Measurements from ENCODE around the gene LCN2. TPM values are rescaled to one million over a fixed set of nuclear protein-coding genes. Genes with fewer than 3 reads are reported as not detected.

LCN2 gene
- total RNA-seq, 1 donor from 2014 or later, result 45.7 TPM

DNA sequence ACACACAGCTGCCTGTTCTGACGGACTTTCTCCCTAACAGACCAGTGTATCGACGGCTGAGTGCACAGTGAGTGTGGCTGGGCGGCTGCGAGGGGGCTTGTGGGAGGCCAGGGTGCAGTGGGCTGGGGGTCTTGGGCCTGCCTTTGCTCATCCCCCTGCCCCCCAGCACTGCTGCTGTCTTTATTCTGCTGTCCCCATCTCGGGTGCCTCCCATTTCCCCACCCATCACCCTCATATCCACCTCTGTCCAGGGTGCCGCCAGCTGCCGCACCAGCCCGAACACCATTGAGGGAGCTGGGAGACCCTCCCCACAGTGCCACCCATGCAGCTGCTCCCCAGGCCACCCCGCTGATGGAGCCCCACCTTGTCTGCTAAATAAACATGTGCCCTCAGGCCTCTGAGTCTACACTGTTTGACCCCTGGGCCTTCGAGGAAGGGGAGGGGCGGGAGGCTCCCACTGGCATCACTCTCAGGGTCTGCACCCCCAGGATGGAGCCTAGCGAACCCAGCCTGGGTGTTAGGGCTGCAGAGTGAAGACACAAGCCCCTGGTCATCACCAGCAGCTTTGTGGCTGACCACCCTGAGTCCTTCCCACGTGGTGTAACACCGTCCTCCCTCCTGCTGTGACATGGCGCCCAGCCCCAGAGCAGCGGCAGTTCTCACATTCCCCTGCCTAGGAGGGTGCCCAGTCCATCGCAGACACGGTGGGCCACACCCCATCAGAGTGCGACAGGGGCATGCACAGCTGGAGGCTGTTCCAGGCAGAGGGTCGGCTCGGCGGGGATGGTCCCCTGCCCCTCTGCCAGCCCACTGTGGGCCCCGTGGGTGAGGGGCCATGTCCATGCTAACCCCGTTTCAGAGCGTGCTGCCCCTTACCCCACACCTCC is 4.0 kb downstream of the LCN2 start:
- TF ChIP-seq, protein P1, sequence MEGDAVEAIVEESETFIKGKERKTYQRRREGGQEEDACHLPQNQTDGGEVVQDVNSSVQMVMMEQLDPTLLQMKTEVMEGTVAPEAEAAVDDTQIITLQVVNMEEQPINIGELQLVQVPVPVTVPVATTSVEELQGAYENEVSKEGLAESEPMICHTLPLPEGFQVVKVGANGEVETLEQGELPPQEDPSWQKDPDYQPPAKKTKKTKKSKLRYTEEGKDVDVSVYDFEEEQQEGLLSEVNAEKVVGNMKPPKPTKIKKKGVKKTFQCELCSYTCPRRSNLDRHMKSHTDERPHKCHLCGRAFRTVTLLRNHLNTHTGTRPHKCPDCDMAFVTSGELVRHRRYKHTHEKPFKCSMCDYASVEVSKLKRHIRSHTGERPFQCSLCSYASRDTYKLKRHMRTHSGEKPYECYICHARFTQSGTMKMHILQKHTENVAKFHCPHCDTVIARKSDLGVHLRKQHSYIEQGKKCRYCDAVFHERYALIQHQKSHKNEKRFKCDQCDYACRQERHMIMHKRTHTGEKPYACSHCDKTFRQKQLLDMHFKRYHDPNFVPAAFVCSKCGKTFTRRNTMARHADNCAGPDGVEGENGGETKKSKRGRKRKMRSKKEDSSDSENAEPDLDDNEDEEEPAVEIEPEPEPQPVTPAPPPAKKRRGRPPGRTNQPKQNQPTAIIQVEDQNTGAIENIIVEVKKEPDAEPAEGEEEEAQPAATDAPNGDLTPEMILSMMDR (conservative IDR thresholded peaks at IDR 0.05; ENCODE audit: low read depth, low read length), result no peak
- no peak for DNase-seq (ENCODE audit: low read depth)

DNA sequence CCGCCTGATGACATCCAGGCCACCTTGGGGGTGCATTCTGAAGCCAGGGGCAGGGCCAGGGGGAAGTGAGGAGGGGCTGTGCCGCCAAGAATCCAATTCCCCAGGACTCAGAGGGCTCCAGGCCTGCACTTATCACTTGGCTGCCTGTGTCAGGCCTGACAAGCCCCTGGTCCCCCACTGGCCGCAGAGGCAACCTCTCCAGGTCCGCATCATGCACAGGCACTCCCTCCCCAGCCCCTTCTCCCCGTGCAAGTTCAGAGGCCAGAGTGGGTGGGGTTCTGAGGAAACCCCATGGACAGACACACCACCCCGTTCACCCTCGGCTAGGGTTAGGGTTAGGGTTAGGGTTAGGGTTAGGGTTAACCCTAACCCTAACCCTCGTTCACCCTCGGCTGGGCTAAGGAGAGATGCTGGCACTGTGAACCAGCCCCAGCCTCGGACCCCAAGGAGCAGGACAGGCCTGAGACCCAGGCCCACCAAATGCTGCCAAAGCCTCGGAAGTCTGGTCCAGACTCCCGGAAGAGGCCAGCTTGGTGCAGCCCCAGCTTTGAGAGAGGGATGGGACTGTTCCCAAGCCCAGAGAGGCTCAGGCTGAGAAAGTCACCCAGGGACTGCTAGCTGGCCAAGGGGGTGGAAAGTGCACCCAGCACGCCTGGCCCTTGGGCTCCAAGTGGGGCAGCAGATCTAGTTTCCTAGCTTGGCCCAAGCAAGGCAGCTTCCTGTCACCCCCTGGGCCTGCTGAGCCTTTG is 4.9 kb downstream of the LCN2 start:
- DNase-seq (ENCODE audit: low read depth), result no peak
- no peak overlapping the region for H3K4me3 ChIP-seq (ENCODE audit: low read depth, low read length)
- TF ChIP-seq, protein P1 (conservative IDR thresholded peaks at IDR 0.05; ENCODE audit: low read depth, low read length), result no peak

More for the DNA sequence above, 4.0 kb downstream of the LCN2 start:
- no peak overlapping the region for H3K4me3 ChIP-seq (ENCODE audit: low read depth, low read length)

DNA sequence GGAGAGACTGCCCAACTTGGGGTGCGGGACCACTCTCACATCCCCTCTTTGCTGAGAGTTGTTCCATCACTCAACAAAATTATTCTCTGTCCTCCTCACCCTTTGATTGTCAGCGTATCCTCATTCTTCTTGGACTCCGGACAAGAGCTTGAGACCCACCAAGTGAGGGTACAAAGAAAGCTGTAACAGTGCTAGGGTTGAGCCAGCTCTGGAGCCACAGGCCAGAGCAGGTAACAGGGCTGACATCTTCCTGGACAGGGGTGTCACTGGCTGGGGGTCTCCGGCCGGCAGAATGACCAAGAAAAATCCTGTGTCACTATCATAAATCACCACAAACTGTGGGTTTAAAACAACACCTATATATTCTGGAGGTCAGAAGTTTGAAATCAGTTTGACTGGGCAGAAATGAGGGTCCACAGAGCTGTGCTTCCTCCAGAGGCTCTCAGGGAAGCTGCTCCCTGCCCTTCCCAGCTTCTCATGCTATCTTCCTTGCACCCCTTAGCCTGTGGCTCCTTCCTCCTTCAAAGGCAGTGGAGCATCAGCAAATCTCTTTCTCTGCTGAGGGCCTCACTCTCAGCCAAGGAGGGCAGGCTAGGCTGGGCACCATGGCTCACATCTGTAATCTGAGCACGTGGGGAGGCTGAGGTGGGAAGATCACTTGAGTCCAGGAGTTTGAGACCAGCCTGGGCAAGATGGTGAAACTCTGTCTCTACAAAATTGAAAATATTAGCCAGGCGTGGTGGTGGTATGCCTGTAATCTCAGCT is 6.7 kb downstream of the LCN2 start:
- H3K4me3 ChIP-seq (ENCODE audit: low read depth, low read length), result no peak overlapping the region
- TF ChIP-seq, protein P1 (conservative IDR thresholded peaks at IDR 0.05; ENCODE audit: low read depth, low read length), result no peak
- no peak for DNase-seq (ENCODE audit: low read depth)

DNA sequence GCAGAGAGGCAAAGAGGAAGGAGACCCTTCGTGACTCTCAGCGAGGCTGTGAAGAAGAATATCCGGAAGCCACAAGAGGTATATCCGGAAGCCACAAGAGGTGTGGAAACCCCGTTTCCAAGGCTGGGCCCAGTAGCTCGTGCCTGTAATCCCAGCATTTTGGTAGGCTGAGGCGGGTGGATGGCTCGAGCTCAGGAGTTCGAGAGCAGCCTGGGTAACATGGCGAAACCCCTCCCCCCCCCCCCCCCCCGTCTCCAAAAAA is 10.2 kb downstream of the LCN2 start:
- DNase-seq (ENCODE audit: low read depth), result no peak
- peak overlapping the region; percentile 59 for H3K4me3 ChIP-seq (ENCODE audit: low read depth, low read length)
- TF ChIP-seq, protein P1 (conservative IDR thresholded peaks at IDR 0.05; ENCODE audit: low read depth, low read length), result no peak

DNA sequence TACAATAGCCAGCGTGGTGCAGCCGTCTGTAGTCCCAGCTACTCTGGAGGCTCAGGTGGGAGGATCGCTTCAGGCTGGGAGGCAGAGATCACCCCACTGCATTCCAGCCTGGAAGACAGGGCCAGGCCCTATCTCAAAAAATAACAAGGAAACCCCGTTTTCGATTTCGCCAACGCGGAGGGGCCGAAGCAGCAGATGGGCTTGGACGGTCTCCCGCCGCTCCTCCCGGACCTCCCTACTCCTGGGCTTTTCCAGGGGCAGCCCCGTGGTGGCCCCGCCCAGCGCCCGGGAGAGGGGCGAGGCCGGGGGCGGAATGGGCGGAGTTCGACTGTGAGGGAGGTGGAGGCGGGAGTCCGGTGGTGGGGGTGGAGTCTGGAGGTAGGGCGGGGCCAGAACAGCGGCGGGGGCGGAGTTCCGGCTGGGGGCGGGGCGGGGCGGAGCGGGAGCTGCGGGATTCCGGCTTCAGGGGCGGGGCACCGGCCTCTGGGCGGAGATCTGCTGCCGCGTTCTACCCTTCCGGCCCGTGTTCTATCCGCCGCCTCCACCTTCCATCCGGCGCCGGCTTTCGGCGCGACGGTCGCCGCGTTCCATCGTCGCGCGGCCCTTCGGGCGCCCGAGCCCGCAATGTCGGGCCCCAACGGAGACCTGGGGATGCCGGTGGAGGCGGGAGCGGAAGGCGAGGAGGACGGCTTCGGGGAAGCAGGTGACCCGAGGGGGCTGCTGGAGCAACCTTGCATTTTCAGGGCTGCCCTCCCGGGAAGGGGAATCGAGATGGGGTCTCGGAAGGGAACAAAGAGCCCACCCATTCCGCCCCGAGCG is 10.7 kb downstream of the LCN2 start, which contains the start of gene BBLN:
BBLN (plus strand) TSS at position 482 of the 819 bp plus-strand sequence; CDS start at position 625, 143 bp downstream.
- TF ChIP-seq, protein P1 (conservative IDR thresholded peaks at IDR 0.05; ENCODE audit: low read depth, low read length), result no peak
- DNase-seq (ENCODE audit: low read depth), result no peak
- peak within 1 kb of the TSS; percentile 82 for H3K4me3 ChIP-seq (ENCODE audit: low read depth, low read length)

DNA sequence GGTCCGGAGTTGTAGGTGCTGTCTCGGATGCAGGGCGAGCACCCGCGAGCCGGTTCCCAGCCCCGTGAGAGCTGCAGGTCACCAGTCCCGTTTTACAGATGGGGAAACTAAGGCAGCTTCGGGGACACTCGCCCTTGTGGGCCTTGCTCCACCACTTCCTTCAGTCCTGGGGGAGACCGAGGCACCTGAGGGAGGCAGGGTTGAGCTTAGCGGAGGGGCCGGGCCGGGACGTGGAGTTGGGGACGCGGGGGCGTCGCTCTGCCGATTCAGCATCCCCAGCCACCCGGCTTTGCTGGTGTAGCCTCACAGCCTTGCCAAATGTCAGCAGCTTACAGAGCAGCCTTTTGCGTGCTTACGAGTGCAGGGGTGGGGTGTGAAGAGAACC is 11.3 kb downstream of the LCN2 start:
- H3K4me3 ChIP-seq (ENCODE audit: low read depth, low read length), result peak overlapping the region; percentile 82
- TF ChIP-seq, protein P1 (conservative IDR thresholded peaks at IDR 0.05; ENCODE audit: low read depth, low read length), result no peak
- DNase-seq (ENCODE audit: low read depth), result no peak

Measured in epithelial cell of proximal tubule (primary cell).